Left ventricle myocardium superior (tissue), 1 donor: ENCODE data around the gene C19orf81. TPM values are rescaled to one million over a fixed set of nuclear protein-coding genes. Genes with fewer than 3 reads are reported as not detected.

Experiments used
- ATAC-seq: fragments of 200-7000 bp; cut with Tn5 transposase; one replicate; pipeline ENCODE4 v1.9.1; 2020; ENCODE audit warnings: mild to moderate bottlenecking, moderate library complexity
- DNase-seq: peaks from one replicate; pipeline ENCODE4 v3.0.0-alpha.2; 2020
- intact Hi-C: fragments of 100-400 bp; cut with micrococcal nuclease; formaldehyde crosslinking; loops from one replicate; pipeline ENCODE4 v1.11.0; 2022
- total RNA-seq: library from RNA; stranded (reverse); fragmentation: NEBNext Ultra II Directional; extraction: Animal tissue kit (Norgen Biotek cat#: 25700); gene quantifications from one replicate; pipeline ENCODE4 v1.2.1, GENCODE V29; 2021
- donor health status: DM: no; HTN: yes; CAD: no; lungs with severe emphysema.

C19orf81 gene
- total RNA-seq, 1 donor from 2014 or later: 2.7 TPM

DNA sequence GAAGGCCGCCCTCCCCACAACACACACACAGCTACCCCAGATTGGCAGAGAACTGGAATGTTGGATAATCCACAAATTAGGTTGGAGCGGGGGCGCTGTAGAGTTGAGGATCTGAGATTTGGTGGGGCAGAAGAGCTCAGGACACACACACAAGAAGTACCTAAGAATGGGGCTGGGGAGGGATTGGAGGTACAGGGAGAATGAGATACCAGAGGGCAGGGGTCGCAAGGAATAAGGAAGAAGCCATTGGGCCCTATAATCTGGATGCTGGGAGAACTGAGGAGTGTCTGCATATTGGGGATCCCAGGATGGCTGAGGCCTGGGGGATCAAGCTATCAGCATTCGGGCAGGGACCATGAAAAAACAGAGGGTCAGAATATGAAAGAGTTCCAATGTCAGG is 21.1 kb upstream of the C19orf81 start:
- intact Hi-C loops: no loop called here
- DNase-seq (no peak), ATAC-seq (no peak)

DNA sequence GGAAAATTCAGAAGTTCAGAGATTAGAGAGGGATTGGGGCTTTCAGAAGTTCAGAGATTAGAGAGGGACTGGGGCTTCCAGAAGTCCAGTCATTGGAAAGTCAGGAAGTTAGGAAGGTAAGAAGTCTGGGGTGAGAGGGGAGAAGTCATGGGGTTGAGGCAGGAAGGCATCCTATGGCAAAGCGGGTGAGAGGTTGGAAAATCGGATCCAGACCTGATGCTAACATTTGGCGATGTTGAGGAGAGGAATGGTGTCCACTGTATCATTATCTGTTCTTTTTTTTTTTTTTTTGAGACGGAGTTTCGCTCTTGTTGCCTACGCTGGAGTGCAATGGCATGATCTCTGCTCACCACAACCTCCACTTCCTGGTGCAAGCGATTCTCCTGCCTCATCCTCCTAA is 20.7 kb upstream of the C19orf81 start:
- ATAC-seq (no peak), DNase-seq (no peak)
- intact Hi-C loops: no loop called here

DNA sequence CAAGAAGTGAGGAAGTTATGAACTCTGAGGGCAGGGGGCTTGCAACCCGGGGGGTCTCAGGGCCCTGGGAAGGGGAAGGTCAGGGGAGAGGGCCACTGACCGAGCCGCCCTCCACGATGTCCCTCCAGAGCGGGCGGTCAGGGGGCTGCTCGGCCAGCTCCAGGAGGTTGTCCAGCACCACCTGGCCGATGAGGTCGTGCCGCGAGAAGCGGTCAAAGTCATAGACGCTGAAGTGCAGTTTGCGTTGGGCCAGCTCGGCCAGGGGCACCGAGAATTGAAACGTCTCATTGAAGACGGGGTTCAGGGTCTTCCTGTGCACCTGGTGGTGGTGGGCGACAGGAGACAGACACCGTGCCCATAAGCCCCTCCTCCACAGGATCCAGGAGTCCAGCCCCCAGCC is 20.1 kb upstream of the C19orf81 start:
- ATAC-seq (no peak), DNase-seq (no peak)
- intact Hi-C loops: no loop called here

DNA sequence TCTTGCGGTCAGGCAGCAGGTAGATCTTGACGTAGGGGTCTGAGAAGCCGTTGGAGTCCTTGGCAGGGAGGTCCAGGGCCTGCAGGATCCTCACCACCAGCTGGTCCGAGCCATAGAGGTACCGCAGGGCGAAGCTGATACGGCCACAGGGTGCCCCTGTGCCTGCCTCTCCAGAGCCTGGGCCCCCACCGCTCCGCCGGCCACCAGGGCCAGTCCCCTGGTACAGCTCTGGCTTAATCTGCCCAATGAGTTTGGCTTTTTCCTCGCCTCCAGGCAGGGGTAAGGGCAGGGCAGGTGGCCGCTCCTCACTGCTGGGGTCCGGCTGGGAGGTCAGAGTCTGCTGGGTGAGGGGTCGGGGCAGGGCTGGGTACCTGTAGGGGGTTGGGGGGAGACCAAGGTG is 19.4 kb upstream of the C19orf81 start:
- intact Hi-C loops: no loop called here
- no peak for DNase-seq
- ATAC-seq: no peak

- no peak for ATAC-seq
Observed at GRCh38 chr19:50632151-50632835, 17.0 kb upstream of the C19orf81 start.

DNA sequence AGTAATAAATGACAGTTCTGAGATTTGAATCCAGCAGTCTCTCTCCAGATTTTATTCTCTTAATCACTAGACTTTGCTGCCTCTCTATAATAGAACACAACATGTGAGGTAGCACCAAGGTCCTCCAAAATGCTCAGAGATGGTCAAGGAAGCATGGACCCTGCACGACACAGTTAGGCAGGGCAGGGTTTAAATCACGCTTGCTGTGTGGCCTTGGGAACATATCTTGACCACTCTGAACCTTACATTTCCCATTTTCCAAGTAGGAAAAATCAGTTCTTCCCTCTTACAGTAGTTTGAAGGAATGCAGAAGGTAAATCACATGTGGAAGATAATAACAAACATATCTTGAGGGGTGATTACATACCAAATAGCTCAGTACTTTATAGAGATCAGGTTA is 15.9 kb upstream of the C19orf81 start:
- DNase-seq (no peak), ATAC-seq (no peak)
- intact Hi-C loops: no loop called here

More at GRCh38 chr19:50632151-50632835, 17.0 kb upstream of the C19orf81 start:
- DNase-seq: no peak
- intact Hi-C loops: no loop called here

DNA sequence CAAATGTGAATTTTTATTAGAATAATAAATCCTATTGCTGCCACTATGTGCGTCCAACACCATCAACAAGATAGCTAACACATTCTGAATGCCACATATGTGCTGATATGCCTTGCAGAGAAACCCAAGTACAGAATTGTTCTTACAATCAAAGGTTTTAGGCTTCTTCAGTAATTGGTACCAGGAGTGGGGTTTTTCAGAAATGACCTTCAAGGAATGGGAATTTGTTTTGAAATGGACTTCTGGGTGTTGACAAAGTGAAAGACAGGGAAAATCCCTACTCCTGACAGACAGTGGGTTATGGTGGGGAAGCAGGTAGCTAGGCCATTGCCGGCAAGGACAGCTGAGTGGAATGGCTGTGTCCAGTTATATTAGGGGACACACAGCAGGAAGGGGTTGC is 15.3 kb upstream of the C19orf81 start:
- DNase-seq (no peak), ATAC-seq (no peak)
- intact Hi-C loops: no loop called here

GRCh38 chr19:50636317-50637085 is 12.7 kb upstream of the C19orf81 start:
- no peak for DNase-seq
- no peak for ATAC-seq
- intact Hi-C loops: no loop called here

GRCh38 chr19:50638600-50638999 is 10.6 kb upstream of the C19orf81 start:
- ATAC-seq: no peak
- intact Hi-C loops: no loop called here
- no peak for DNase-seq

GRCh38 chr19:50639121-50640112 is 9.8 kb upstream of the C19orf81 start, which contains the start of gene SYT3:
TSS of gene SYT3 (minus strand) at chr19:50639881. CDS start at chr19:50637411, 2,470 bp downstream.
- intact Hi-C loops: no loop called here
- DNase-seq: peak; percentile 58
- ATAC-seq: peak; percentile 92

DNA sequence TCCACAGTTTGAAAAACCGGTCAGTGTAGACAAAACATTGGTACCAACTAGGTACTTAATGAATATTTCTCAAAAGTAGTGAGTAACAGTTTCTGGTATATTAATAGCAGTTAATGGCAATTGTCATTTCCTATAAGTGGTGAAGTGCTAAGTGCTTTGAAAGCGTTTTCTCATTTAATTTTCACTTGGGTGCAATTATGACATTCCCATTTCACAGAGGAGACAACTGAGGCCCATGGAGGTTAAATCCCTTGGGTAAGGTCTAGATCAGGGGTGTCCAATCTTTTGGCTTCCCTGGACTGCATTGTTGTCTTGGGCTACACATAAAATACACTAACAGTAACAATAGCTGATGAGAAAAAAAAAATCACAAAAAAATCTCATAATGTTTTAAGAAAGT is 8.9 kb upstream of the C19orf81 start:
- DNase-seq (no peak), ATAC-seq (no peak)

GRCh38 chr19:50644315-50644915 is 4.8 kb upstream of the C19orf81 start:
- intact Hi-C loops: no loop called here
- DNase-seq: no peak
- ATAC-seq: no peak

More for the DNA sequence above, 8.9 kb upstream of the C19orf81 start:
- intact Hi-C loops: no loop called here

GRCh38 chr19:50645107-50645506 is 4.1 kb upstream of the C19orf81 start:
- ATAC-seq: no peak
- intact Hi-C loops: no loop called here
- no peak for DNase-seq

DNA sequence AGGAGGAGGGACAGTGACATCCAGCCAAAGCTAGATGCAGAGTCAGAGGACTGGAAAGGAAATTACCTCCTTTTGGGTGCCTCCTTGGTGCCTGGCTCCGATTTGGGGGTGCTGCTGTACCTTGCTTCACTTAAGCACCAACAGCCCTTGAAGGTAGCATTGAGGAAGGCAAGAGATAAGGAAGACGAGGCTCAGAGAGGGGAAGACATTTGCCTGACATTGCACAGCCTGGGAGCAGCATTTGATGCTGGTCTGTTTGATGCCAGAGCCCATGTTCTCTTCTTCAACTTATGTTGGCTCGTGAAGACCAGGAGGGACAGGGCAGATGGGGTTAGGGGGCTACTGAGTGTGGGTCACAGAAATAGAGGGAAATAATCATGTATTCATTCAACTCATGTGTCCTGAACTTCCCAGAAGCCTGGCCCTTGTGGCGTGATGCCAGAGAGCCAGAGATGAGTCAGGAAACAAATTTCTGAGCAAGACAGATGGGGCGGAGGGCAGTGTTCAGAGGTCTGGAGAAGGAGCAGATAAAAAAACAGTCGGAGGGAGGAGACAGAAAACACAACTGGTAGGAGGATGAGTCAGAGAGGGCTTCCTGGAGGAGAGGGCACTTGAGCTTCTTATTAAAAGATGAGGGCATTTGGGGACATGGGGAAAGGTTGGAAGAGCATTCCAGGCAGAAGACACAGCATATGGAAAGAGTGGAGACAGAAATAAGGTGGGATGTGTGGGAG is 3.0 kb upstream of the C19orf81 start:
- no peak for ATAC-seq
- no peak for DNase-seq
- intact Hi-C loops: no loop called here

GRCh38 chr19:50647879-50648615 is 1.2 kb upstream of the C19orf81 start:
- intact Hi-C loops: no loop called here
- ATAC-seq (no peak), DNase-seq (no peak)

GRCh38 chr19:50648659-50649058 is 586 bp upstream of the C19orf81 start:
- intact Hi-C loops: no loop called here
- ATAC-seq: no peak
- DNase-seq: no peak

DNA sequence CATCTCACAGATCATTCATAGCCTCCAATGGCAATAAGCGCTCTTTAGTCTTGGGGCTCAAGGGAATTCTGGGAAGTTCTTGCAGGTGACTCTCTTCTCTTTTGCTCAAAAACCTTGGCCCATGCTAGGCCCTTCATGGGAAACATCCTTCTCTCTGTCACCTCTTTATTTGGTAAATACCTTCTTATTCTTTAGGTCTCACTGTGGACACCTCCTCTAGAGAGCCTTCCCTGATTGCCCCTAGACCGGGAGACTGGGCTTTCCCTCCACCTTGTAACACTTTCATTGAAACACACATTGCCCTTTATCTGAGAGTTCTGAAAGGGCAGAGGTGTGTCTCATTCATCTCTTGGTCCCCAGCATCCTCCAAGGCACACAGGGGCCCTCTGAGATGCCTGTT is 1.9 kb downstream of the C19orf81 start:
- no peak for ATAC-seq
- DNase-seq: no peak
- intact Hi-C loops: no loop called here

- intact Hi-C loops: no loop called here
- DNase-seq (no peak), ATAC-seq (no peak)
Observed at GRCh38 chr19:50652722-50653121, 3.5 kb downstream of the C19orf81 start.
